Tibial nerve (tissue), 4 donors: ENCODE data around the gene PARD3B.

Source experiments
- EP300 ChIP-seq, 2 donors: sonication (generic); formaldehyde crosslinking; IDR thresholded peaks; one replicate each; pipeline ENCODE4 v1.6.1; 2017; ENCODE audit warnings: antibody characterized with exemption in 2 of 2, mild to moderate bottlenecking in 1 of 2
- TF ChIP-seq, protein P1 (sequence below), 5 experiments: fragments of 200-600 bp in 3 of 5; fragments of 450-650 bp in 2 of 5; sonication (generic) in 3 of 5; IDR thresholded peaks; one replicate each; pipeline ENCODE4 v1.5.1; 2016 to 2019; ENCODE audit warnings: antibody characterized with exemption in 5 of 5, mild to moderate bottlenecking in 3 of 5, moderate library complexity in 2 of 5

DNA sequence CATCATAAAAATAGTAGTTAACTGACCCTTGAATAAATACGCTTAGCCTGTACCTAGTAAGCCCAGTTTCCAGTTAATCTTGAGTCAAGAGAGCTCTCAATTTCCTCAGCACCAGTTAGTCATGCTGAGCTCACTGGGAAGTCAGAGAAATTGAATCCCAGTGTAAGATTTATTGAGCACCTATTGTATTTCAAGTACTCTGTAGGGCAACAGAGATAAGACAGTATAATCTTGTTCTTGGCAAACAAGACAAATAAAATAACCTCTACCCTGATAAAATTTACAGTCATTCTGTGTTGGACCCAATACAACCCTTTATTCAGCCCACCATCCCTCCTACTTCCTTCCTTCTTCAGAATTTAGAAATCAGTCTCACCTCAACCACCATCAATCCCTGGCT, 1065.2 kb downstream of the PARD3B start:
- TF ChIP-seq EP300 (IDR thresholded peaks at IDR 0.05): no peak
- TF ChIP-seq, protein P1, sequence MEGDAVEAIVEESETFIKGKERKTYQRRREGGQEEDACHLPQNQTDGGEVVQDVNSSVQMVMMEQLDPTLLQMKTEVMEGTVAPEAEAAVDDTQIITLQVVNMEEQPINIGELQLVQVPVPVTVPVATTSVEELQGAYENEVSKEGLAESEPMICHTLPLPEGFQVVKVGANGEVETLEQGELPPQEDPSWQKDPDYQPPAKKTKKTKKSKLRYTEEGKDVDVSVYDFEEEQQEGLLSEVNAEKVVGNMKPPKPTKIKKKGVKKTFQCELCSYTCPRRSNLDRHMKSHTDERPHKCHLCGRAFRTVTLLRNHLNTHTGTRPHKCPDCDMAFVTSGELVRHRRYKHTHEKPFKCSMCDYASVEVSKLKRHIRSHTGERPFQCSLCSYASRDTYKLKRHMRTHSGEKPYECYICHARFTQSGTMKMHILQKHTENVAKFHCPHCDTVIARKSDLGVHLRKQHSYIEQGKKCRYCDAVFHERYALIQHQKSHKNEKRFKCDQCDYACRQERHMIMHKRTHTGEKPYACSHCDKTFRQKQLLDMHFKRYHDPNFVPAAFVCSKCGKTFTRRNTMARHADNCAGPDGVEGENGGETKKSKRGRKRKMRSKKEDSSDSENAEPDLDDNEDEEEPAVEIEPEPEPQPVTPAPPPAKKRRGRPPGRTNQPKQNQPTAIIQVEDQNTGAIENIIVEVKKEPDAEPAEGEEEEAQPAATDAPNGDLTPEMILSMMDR (IDR thresholded peaks at IDR 0.05): no peak
